ENCODE measurements around the gene MUC21.
"Not testable (repeated sequence)": the region's sequence is repeated elsewhere in the genome, so short reads cannot be mapped to it uniquely, and the experiment has no call there.

The MUC21 gene

DNA sequence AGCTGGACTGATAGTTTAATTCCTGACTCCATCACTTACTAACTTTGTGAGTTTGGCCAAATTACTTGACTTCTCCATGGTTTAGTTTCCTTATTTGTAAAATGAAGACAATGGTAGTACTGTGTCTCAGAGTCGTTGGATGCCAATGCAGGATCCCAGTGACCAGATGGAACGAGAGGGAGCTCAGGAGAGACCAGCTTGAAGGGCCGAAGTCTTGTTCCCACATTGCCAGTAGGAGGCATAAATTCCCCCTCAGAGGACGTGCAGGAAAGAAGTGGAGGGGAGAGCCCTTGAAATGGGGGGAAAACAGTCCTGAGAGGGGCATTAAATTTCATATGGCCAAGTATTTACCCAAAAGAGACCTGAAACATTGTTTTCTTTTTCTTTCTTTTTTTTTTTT lies 24.6 kb downstream of the MUC21 start:
- DNase-seq (ENCODE audit: low read depth in 2 of 2): no peak

DNA sequence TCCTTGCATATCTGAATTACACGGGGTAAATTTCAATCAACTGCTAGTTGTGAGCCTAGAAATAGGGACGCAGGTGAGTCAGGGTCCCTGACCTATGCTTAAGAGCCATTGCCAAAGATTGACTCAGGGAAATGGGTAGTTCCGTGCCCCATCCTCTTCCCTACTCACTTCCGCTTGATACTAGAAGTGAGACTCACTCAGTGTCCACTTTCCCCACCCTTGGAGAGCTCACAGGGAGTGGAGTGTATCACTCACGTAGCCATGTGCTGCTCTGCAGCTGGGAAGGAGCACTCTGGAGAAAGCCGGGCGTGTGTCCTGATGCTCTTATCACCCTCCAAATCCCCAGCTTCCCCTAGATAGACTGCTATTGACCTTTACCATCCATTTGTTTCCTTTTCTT lies 26.2 kb downstream of the MUC21 start:
- no peak for DNase-seq (ENCODE audit: low read depth in 2 of 2)

DNA sequence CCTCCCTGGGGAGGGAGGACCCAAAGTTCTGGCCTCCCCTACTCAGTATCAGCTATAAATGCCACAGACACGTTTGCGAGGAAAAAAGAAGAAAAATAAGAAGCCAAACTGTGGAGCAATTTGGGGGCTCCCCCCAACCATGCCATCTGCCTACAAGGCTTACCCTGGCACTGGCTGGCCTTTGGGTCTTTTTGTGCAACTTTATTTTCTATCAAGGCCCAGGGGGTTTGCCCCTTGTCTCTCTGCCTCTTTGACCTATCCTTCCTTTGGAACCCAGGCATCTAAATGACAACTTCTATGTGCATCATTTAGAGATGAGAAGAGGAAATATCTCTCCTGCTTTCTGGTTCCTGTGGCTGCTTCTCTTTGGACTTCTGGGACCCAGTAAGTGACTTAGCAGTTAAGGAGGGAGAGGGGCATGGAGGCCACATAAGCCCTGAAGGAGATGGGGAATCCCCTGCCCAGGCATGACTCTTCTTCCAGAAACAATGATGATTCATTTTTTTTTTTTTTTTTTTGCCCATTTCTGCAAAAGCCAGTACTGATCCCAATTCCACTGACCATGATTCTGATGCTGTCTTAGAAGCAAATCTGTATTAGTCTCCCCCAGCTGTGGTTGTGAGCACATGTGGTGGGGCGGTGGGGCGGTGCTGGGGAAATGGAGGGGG lies 27.0 kb downstream of the MUC21 start, which contains the start of gene MUC22:
MUC22 (plus strand) TSS at position 82 of the 668 bp plus-strand sequence; CDS start at position 315, 233 bp downstream.
- peak; percentile 9 to 11 for DNase-seq (ENCODE audit: low read depth in 2 of 2)

DNA sequence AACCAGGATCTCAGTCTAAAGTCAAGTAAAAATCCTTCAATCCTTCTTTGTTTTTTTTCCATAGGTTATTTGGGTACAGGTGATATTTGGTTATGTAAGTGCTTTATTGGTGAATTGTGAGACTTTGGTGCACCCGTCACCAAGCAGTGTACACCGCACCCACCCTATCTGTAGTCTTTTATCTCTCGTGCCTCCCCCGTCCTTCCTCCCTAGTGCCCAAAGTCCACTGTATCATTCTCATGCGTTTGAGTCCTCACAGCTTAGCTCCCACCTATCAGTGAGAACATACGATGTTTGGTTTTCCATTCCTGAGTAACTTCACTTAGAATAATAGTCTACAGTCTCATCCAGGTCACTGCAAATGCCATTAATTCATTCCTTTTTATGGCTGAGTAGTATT lies 27.6 kb downstream of the MUC21 start:
- DNase-seq (ENCODE audit: low read depth in 2 of 2): no peak

DNA sequence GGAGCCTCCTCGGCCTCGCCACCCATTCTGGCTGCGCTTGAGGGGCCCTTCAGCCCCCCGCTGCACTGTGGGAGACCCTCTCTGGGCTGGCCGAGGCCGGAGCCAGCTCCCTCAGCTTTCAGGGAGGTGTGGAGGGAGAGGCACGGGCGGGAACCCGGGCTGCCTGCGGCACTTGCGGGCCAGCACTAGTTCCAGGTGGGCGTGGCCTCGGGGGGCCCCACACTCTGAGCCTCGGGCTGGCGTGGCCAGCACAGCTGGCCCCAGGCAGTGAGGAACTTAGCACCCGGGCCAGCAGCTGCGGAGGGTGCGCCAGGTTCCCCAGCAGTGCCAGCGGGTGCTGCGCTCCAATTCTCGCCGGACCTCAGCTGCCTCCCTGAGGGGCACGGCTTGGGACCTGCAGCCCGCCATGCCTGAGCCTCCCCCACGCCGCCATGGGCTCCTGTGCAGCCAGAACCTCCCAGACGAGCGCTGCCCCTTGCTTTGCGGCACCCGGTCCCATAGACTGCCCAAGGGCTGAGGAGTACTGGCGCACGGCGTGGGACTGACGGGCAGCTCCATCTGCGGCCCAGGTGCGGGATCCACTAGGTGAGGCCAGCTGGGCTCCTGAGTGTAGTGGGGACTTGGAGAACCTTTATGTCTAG lies 33.3 kb downstream of the MUC21 start:
- no peak for DNase-seq (ENCODE audit: low read depth in 2 of 2)

DNA sequence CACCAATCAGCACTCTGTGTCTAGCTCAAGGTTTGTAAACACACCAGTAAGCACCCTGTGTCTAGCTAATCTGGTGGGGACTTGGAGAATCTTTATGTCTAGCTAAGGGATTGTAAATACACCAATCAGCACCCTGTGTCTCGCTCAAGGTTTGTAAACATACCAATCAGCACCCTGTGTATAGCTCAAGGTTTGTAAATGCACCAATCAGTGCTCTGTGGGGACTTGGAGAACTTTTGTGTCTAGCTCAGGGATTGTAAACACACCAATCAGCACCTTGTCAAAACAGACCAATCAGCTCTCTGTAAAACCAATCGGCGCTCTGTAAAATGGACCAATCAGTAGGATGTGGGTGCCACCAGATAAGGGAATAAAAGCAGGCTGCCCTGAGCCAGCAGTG lies 33.9 kb downstream of the MUC21 start:
- not testable (repeated sequence) for DNase-seq (ENCODE audit: low read depth in 2 of 2)

DNA sequence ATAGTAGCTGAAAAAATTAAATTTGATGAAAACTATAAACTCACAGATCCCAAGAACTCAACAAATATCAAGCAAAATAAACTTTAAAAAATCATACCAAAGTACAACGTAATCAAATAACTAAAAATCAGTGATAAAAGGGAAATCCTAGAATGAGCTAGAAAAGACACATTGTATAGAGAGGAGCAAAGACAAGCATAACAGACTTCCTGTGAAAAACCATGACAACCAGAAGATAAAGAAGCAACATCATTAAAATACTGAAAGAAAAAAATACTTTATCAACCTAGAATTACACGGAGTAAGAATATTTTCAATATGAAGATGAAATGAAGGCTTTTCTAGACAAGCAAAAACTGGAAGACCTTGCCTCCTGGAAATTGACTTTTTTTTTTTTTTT lies 36.5 kb downstream of the MUC21 start:
- no peak for DNase-seq (ENCODE audit: low read depth in 2 of 2)

DNA sequence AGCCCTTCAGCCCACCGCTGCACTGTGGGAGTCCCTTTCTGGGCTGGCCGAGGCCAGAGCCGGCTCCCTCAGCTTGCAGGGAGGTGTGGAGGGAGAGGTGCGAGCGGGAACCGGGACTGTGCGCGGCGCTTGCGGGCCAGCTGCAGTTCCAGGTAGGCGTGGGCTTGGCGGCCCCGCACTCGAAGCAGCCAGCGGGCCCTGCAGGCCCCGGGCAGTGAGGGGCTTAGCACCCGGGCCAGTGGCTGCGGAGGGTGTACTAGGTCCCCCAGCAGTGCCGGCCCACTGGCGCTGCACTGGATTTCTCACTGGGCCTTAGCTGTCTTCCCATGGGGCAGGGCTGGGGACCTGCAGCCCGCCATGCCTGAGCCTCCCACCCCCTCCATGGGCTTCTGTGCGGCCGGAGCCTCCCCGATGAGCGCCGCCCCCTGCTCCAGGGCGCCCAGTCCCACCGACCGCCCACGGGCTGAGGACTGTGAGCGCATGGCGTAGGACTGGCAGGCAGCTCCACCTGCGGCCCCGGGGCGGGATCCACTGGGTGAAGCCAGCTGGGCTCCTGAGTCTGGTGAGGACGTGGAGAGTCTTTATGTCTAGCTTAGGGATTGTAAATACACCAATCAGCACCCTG lies 37.2 kb downstream of the MUC21 start:
- not testable (repeated sequence) for DNase-seq (ENCODE audit: low read depth in 2 of 2)

DNA sequence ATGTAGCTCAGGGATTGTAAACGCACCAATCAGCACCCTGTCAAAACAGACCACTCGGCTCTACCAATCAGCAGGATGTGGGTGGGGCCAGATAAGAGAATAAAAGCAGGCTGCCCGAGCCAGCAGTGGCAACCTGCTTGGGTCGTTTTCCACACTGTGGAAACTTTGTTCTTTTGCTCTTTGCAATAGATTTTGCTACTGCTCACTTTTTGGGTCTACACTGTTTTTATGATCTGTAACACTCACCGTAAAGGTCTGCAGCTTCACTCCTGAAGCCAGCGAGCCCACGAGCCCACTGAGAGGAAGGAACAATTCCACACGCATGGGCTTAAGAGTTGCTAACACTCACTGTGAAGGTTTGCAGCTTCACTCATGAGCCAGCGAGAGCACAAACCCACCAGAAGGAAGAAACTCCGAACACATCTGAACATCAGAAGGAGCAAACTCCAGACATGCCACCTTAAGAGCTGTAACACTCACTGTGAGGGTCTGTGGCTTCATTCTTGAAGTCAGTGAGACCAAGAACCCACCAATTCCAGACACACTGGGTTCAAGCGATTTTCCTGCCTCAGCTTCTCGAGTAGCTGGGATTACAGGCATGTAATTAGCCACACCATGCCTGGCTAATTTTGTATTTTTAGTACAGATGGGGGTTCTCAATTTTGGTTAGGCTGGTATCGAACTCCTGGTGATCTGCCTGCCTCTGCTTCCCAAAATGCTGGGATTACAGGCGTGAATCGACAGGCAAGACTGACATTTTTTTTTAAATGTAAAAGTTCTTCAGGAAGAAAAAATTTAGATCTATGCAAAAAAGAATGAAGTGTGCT lies 38.4 kb downstream of the MUC21 start:
- not testable (repeated sequence) for DNase-seq (ENCODE audit: low read depth in 2 of 2)

DNA sequence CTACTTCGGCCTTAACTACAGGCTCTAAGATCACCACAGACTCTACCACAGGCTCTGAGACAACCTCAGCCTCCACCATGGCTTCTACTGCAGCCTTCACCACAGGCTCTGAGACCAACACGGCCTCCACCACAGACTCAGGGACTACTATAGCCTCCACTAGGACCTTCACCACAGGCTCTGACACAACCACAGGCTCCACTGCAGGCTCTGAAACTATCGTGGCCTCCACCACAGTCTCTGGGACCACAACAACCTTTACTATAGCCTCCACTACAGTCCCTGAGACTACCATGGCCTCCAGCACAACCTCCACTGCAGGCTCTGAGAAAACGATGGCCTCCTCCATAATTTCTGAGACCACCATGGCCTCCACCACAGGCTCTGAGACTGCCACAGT lies 42.1 kb downstream of the MUC21 start:
- no peak for DNase-seq (ENCODE audit: low read depth in 2 of 2)

DNA sequence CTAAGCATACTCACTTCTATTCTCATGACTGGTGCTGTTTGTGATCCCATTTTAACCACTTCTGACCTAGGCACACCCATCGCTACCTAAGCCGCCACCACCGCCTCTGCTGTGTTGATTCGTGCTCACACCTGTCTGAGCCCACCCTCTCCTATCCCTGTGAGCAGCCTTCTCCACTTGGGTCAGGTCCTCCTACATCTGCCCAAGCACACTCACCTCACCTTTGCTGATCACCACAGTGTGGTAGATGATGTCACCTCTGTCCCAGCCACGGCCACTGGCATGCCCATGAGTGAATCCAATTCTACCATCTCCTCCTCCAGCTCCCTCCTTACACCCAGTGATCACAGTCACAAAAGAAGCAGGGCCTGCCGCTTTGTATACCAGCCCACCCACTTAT lies 47.6 kb downstream of the MUC21 start:
- no peak for DNase-seq (ENCODE audit: low read depth in 2 of 2)

DNA sequence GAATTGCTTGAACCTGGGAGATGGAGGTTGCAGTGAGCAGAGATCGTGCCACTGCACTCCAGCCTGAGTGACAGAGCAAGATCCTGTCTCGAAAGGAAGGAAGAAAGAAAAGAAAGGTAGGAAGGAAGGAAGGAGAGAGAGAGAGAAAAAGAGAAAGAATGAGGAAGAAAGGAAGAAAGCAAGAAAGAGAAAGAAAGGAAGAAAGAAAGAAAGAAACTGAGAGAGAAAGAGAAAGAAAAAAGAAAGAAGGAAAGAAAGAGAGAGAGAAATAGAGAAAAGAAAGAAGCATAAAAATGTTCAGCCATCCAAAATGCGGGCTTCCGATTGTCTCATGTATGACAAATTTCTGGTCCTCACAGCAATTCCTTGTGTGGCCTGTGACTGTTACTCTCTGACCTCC lies 49.6 kb downstream of the MUC21 start:
- no peak for DNase-seq (ENCODE audit: low read depth in 2 of 2)

DNA sequence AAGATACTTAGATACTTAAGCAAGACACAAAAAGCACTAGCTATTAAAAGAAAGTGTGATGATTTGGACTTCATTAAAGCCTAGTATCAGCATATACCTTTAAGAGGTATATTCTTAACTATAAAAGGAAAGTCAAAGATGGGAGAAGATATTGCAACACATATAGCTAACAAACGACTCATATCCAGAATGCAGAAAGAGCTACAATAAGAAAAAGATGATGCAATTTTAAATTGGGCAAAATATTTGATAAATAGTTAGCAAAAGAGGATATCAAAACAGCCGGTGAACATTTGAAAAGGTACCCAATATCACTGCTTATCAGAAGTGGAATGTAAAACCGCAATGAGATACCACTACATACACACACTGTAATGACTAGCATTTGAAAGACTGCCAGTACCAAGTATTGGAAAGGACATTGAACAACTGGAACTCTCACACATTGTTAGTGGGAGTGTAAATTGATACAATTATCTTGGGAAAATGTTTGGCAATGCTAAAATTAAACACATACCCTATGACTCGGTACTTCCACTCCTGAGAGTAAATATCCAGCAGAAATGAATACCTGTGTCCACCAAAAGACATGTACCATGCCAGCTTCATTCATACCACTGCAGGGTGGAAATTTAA lies 52.5 kb downstream of the MUC21 start:
- no peak for DNase-seq (ENCODE audit: low read depth in 2 of 2)

DNA sequence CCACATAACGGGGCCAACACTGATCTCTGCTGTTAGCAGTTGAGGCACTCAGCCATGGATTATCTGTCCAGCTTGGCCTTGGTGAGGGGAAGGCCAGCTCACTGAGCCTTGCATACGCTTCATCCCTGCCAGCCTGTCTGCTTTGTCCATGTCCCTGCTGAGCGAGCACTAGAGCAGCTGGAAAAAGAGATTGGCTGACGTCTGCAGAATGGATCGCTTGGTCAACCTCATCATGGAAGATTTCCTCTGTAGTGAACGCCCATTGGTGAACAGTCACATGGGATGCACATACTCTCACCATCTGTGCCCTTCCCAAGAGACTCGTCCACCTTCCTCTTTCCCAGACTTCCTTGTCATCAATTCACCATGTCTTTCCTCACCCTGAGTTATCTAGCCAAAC lies 53.7 kb downstream of the MUC21 start:
- DNase-seq (ENCODE audit: low read depth in 2 of 2): no peak

DNA sequence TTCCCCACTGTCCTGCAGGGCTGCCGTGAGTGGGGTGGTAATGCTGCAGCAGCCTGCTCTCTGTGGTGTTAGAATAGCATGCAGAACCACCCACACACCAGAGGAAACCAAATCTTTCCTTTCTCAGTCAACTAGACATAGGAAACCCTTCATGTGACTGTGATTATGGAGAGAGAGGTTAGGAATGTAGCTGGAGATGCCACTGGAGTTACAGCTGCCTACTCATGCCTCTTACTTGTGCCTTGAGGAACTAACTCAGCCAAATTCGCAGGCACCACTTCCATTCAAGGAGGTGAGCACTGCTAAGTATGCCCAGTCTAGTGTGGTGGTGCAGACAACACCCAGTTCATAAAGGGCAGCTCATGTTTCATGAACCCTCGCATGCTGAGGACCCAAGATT lies 54.2 kb downstream of the MUC21 start:
- DNase-seq (ENCODE audit: low read depth in 2 of 2): no peak

DNA sequence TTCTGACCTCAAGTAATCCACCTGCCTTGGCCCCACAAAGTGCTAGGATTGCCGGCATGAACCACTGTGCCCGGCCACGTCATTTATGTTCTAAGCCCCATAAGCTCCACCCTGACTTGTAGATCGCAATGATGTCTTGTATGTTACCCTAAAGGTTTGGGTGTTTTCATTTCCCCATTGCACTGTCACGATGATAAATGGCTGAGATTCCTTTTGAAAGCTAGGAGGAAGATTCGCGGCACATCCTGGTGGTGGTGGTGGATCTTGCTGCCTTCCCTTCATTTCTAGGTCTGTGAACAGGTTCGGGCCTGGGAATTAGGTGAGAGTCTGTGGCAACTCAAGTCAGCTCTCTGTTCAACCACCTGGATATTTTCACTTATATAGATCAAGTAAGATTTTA lies 55.0 kb downstream of the MUC21 start:
- no peak for DNase-seq (ENCODE audit: low read depth in 2 of 2)
